T-helper 2 cell treated with Interferon-gamma antibody and Interleukin-4, amounts not matched to agents 5 μg/mL and 100 μg/mL, for 36 hours (primary cell): Measurements from ENCODE around the gene CA4.
A peak's percentile ranks its signal among the peaks of the same experiment; 100 is the strongest.

Experiments
- DNase-seq: peaks from one replicate; pipeline ENCODE4 v3.0.0; 2021; ENCODE audit warnings: low spot score
- H3K27ac Mint-ChIP-seq: one replicate; pipeline ENCODE4 v1.8.0; 2021; ENCODE audit warnings: mild to moderate bottlenecking, mixed read lengths
- H3K27me3 Mint-ChIP-seq: one replicate; pipeline ENCODE4 v1.8.0; 2021; ENCODE audit warnings: low read depth, mixed read lengths
- H3K36me3 Mint-ChIP-seq: one replicate; pipeline ENCODE4 v1.8.0; 2021; ENCODE audit warnings: low read depth, mixed read lengths
- H3K4me1 Mint-ChIP-seq: one replicate; pipeline ENCODE4 v1.8.0; 2021; ENCODE audit warnings: low read depth, mixed read lengths
- H3K4me3 Mint-ChIP-seq: one replicate; pipeline ENCODE4 v1.8.0; 2022; ENCODE audit warnings: mild to moderate bottlenecking, moderate library complexity, mixed read lengths
- H3K9me3 Mint-ChIP-seq: one replicate; pipeline ENCODE4 v1.8.0; 2021; ENCODE audit warnings: mixed read lengths

Gene CA4

GRCh38 chr17:60156746-60157145 is 7.0 kb downstream of the CA4 start:
- Mint-ChIP-seq H3K9me3 (no peaks in the 10 kb centered on the region), H3K27me3 (peaks cover 19% of the 10 kb centered on the region), H3K36me3 (no peaks in the 10 kb centered on the region), H3K4me1 (no peaks in the 10 kb centered on the region), H3K27ac (no peak overlapping the region), H3K4me3 (no peak overlapping the region)
- DNase-seq, result no peak

DNA sequence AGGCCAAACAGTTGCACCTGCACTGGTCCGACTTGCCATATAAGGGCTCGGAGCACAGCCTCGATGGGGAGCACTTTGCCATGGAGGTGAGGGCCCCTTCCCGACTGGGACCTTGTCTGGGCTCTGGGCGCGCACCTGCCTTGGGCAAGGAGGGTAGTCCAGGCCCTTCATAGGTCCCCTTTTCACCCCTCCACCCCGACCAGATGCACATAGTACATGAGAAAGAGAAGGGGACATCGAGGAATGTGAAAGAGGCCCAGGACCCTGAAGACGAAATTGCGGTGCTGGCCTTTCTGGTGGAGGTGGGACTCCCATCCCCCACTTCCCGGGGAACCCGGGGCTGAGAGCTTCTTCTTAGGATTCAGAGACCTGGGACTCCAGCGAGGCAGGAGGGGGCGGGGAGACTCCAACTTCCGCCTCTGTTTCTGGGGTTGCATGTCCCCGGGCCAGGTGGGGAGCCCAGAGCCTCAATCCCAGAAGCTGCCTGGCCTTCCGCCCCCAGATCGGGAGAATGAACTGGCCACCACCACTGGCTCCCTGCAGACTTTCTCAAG is 7.8 kb downstream of the CA4 start:
- no peak for DNase-seq
- peaks cover 13% of the 10 kb centered on the region for H3K27me3 Mint-ChIP-seq
- no peaks in the 10 kb centered on the region for H3K36me3 Mint-ChIP-seq
- H3K9me3 Mint-ChIP-seq, result no peaks in the 10 kb centered on the region
- no peak overlapping the region for H3K4me3 Mint-ChIP-seq
- no peak overlapping the region for H3K27ac Mint-ChIP-seq
- no peaks in the 10 kb centered on the region for H3K4me1 Mint-ChIP-seq

- Mint-ChIP-seq H3K27ac (no peak overlapping the region), H3K9me3 (no peaks in the 10 kb centered on the region), H3K4me3 (no peak overlapping the region), H3K36me3 (no peaks in the 10 kb centered on the region), H3K27me3 (peaks cover 5% of the 10 kb centered on the region), H3K4me1 (no peaks in the 10 kb centered on the region)
- no peak for DNase-seq
Measured at GRCh38 chr17:60158751-60159478, 9.1 kb downstream of the CA4 start.

DNA sequence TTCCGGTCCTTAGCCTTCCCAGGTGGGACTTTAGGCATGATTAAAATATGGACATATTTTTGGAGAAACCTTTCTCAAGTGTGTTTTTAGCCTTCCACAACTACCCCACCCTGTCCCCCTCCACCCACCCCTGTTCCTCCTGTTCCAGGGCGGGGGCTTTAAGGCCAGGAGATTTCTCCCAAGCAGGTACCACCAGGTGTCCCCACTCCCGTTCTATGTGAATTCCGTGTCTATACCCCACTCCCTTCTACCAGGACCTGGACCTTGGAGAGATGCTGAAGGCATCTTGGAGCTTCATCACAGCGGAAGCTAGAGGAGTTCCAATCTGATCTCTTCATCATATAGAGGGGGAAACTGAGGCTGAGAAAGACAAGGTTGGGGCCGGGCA is 9.7 kb downstream of the CA4 start:
- no peaks in the 10 kb centered on the region for H3K36me3 Mint-ChIP-seq
- H3K4me1 Mint-ChIP-seq, result peaks cover 3% of the 10 kb centered on the region
- peaks cover 5% of the 10 kb centered on the region for H3K27me3 Mint-ChIP-seq
- no peak for DNase-seq
- H3K4me3 Mint-ChIP-seq, result no peak overlapping the region
- H3K27ac Mint-ChIP-seq, result no peak overlapping the region
- H3K9me3 Mint-ChIP-seq, result no peaks in the 10 kb centered on the region

GRCh38 chr17:60160829-60161501 is 11.2 kb downstream of the CA4 start:
- no peak overlapping the region for H3K27ac Mint-ChIP-seq
- no peaks in the 10 kb centered on the region for H3K9me3 Mint-ChIP-seq
- H3K4me1 Mint-ChIP-seq, result peaks cover 13% of the 10 kb centered on the region
- peaks cover 1% of the 10 kb centered on the region for H3K27me3 Mint-ChIP-seq
- no peak overlapping the region for H3K4me3 Mint-ChIP-seq
- no peak for DNase-seq
- H3K36me3 Mint-ChIP-seq, result no peaks in the 10 kb centered on the region

DNA sequence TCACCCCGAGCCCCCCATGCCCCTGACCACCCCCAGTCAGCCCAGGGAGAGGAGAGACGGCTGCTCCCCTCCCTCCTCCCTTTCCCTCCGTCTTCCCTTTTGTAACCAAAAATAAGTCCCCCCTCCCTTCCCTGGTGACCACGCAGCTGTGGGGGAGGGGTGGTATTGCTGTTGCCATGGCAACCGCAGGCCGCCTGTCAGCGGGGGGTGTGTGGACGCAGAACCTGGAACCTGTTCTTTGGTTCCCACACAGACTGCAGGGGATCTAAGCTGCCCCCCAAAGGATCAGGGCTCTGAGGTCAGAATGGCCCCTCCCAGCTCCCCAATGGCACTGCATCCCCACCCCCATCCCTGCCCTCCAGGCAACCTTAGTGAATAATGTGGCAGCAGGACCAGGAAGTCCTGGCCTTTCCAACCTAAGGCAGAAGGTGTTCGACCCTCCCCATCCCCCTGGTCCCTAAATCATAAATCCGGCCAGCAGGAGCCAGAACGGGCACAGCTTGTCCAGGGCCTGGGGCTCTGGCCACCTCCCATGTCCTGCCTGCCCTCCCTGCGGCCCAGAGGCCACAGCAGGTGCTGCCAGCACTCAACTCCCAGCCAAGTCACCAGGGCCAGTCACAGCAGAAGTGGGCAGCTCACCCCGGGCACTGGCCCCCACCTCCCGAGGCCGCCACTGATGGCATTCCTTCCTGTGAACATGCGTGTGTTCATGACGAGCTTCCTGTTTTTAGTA is 12.0 kb downstream of the CA4 start:
- no peak overlapping the region for H3K27ac Mint-ChIP-seq
- H3K4me3 Mint-ChIP-seq, result no peak overlapping the region
- no peaks in the 10 kb centered on the region for H3K27me3 Mint-ChIP-seq
- H3K4me1 Mint-ChIP-seq, result peaks cover 17% of the 10 kb centered on the region
- no peak for DNase-seq
- H3K9me3 Mint-ChIP-seq, result no peaks in the 10 kb centered on the region
- no peaks in the 10 kb centered on the region for H3K36me3 Mint-ChIP-seq

DNA sequence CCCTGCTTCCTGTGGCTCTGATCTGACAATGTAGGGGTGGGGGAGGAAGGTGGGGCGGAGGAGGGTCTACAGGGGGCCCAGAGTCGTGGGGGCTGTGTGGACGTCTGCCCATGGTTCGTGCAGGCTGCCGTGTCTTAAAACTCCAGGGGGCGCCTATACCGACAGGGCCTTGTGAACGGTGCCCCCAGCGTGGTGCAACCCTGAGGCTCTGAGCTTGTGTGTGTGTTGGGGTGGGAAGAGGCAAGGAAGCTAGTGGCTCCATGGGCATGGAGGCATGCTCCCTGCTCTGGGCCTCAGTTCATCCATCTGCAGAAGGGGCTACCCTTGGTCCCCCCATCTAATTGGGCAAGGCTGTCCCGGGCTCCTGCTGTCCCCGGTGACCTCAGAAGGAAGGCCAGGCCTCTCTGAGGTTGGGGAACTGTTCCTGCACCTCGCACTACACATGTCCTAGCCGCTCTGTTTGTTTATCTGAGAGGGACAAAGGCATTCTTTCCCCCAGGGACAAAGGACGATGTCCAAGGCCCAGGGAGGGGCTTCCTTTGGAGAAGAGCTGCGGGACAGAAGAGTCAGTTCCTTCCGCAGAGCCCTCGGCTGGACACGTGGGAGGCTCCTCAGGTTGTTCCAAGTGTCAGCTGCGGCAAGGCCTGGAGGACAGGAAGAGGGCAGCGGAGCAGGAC is 13.5 kb downstream of the CA4 start:
- Mint-ChIP-seq H3K27ac (no peak overlapping the region), H3K9me3 (no peaks in the 10 kb centered on the region), H3K4me3 (no peak overlapping the region), H3K27me3 (no peaks in the 10 kb centered on the region), H3K4me1 (peaks cover 17% of the 10 kb centered on the region), H3K36me3 (no peaks in the 10 kb centered on the region)
- DNase-seq, result no peak

DNA sequence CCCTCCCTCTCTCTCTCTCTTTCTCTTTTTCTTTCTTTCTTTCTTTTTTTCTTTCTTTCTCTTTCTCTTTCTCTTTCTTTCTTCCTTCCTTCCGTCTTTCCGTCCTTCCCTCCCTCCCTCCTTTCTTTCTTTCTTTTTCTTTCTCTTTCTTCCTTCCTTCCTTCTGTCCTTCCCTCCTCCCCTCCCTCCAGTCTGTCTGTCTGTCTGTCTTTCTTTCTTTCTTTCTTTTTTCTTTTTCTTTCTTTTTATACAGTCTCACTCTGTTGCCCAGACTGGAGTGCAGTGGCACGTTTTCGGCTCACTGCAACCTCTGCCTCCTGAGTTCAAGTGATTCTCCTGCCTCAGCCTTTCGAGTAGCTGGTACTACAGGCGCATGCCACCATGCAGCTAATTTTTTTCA is 14.4 kb downstream of the CA4 start:
- Mint-ChIP-seq H3K27ac (no peak overlapping the region), H3K4me1 (peaks cover 17% of the 10 kb centered on the region), H3K4me3 (no peak overlapping the region), H3K36me3 (no peaks in the 10 kb centered on the region), H3K9me3 (no peaks in the 10 kb centered on the region), H3K27me3 (no peaks in the 10 kb centered on the region)
- no peak for DNase-seq

GRCh38 chr17:60164697-60165096 is 14.9 kb downstream of the CA4 start:
- peaks cover 17% of the 10 kb centered on the region for H3K4me1 Mint-ChIP-seq
- H3K36me3 Mint-ChIP-seq, result no peaks in the 10 kb centered on the region
- no peak overlapping the region for H3K27ac Mint-ChIP-seq

DNA sequence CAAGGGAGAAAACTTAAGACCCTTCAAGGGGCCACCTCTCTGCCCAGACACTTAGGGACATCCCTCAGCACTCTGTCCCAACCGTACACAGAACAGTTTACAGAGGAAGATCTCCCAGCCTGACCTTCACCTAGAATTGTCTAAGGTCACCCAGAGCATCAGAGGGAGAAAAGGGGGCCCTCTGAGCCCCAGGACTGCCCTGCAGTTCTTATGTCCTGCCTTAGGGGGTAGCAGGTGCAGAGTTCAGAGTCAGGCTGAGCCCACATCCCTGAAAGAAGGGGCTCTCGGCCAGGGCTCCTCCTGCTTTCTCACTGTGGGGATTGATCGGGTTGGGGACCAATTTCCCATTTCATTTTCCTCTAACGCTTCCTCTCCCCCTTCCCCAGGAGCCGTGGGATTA is 15.4 kb downstream of the CA4 start:
- Mint-ChIP-seq H3K4me1 (peaks cover 18% of the 10 kb centered on the region), H3K9me3 (no peaks in the 10 kb centered on the region), H3K36me3 (no peaks in the 10 kb centered on the region), H3K27ac (no peak overlapping the region), H3K27me3 (no peaks in the 10 kb centered on the region), H3K4me3 (no peak overlapping the region)
- no peak for DNase-seq

More at GRCh38 chr17:60164697-60165096, 14.9 kb downstream of the CA4 start:
- no peak overlapping the region for H3K4me3 Mint-ChIP-seq
- DNase-seq, result no peak
- no peaks in the 10 kb centered on the region for H3K27me3 Mint-ChIP-seq
- no peaks in the 10 kb centered on the region for H3K9me3 Mint-ChIP-seq

DNA sequence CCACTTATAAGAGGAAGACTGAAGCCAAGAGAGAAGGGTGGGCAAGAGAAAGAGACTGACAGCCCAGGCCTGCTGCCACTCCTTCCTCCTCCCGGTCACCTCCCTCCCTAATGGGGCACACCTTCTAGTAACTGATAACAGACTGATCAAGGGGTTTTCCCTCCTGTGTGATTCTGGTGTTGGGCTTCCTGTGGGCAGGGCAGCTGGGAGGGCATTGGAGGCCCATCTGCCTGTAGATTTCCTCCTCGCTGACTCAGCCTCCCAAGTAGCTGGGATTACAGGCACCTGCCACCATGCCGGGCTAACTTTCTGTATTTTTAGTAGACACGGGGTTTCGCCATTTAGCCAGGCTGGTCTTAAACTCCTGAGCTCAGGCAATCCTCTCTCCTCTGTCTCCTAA is 16.2 kb downstream of the CA4 start:
- no peaks in the 10 kb centered on the region for H3K9me3 Mint-ChIP-seq
- H3K4me3 Mint-ChIP-seq, result no peak overlapping the region
- no peak overlapping the region for H3K27ac Mint-ChIP-seq
- peaks cover 23% of the 10 kb centered on the region for H3K4me1 Mint-ChIP-seq
- no peaks in the 10 kb centered on the region for H3K27me3 Mint-ChIP-seq
- no peaks in the 10 kb centered on the region for H3K36me3 Mint-ChIP-seq
- peak; percentile 27 for DNase-seq

DNA sequence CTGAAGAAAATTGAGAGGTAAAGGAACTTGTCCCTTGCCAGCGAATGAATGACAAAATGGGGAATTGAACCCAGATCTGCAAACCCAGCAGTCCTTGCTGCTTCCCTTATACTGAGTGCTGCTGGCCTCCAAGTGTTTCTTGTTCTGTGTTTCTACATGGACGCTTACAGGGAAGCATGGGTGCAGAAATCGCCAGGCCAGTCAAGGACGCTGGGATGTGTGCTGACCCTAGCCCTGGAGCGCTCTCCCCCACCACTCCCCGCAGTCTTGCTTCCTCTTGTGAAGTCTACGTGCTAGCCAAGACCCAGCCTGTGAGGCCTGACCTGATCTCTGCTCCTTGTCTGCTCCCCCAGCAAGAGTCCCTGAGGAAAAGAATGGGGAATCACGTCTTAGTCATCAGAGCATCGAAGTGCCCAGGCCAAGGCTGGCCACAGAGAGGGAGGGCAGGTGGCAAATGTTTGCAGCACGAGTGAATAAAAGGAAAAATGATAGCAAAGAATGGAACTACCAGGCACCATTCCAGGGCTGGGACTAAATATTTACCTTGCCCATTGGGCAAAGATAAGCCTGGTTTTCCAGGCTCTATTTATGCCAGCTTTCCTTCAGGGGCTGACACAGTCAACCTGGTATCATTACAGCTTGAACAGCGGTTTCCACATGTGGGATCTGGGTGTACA is 17.4 kb downstream of the CA4 start:
- Mint-ChIP-seq H3K9me3 (no peaks in the 10 kb centered on the region), H3K4me1 (peaks cover 24% of the 10 kb centered on the region), H3K27ac (no peak overlapping the region), H3K4me3 (no peak overlapping the region), H3K27me3 (no peaks in the 10 kb centered on the region), H3K36me3 (no peaks in the 10 kb centered on the region)
- no peak for DNase-seq

GRCh38 chr17:60168654-60169053 is 18.9 kb downstream of the CA4 start:
- no peak overlapping the region for H3K27ac Mint-ChIP-seq
- H3K4me1 Mint-ChIP-seq, result peaks cover 25% of the 10 kb centered on the region
- H3K36me3 Mint-ChIP-seq, result no peaks in the 10 kb centered on the region
- H3K4me3 Mint-ChIP-seq, result no peak overlapping the region
- no peak for DNase-seq
- H3K9me3 Mint-ChIP-seq, result no peaks in the 10 kb centered on the region
- H3K27me3 Mint-ChIP-seq, result no peaks in the 10 kb centered on the region
